Smooth muscle cell (in vitro differentiated cells): Measurements from ENCODE around the gene CNTD1. TPM values are rescaled to one million over a fixed set of nuclear protein-coding genes. Genes with fewer than 3 reads are reported as not detected.
"Not testable (repeated sequence)": the region's sequence is repeated elsewhere in the genome, so short reads cannot be mapped to it uniquely, and the experiment has no call there.

Experiments
- DNase-seq: peaks from one replicate; lab custom pipeline; 2025; ENCODE audit not compliant: unreplicated experiment; lab: John Stamatoyannopoulos, UW
- H2AFZ ChIP-seq: fragments of 200-600 bp; sonication (generic); 2 replicates; pipeline ENCODE4 v1.6.0; 2016; ENCODE audit warnings: antibody characterized with exemption, low read depth, mild to moderate bottlenecking
- H3F3A ChIP-seq: fragments of 200-600 bp; sonication (generic); 2 replicates; pipeline ENCODE4 v1.6.0; 2017; ENCODE audit warnings: antibody characterized with exemption, low read depth
- H3K27ac ChIP-seq: fragments of 200-600 bp; sonication (generic); 2 replicates; pipeline ENCODE4 v1.5.1; 2016; ENCODE audit warnings: low read depth, mild to moderate bottlenecking
- H3K27me3 ChIP-seq: fragments of 200-600 bp; sonication (generic); 2 replicates; pipeline ENCODE4 v1.6.1; 2016; ENCODE audit warnings: low read depth, mild to moderate bottlenecking
- H3K36me3 ChIP-seq: fragments of 200-600 bp; sonication (generic); 2 replicates; pipeline ENCODE4 v1.5.1; 2016; ENCODE audit warnings: low read depth
- H3K4me1 ChIP-seq: fragments of 200-600 bp; sonication (generic); 2 replicates; pipeline ENCODE4 v1.5.1; 2016; ENCODE audit warnings: low read depth
- H3K4me2 ChIP-seq: fragments of 200-600 bp; sonication (generic); 2 replicates; pipeline ENCODE4 v1.6.0; 2016; ENCODE audit warnings: mild to moderate bottlenecking
- H3K4me3 ChIP-seq: fragments of 200-600 bp; sonication (generic); 2 replicates; pipeline ENCODE4 v1.5.1; 2016; ENCODE audit warnings: mild to moderate bottlenecking
- H3K79me2 ChIP-seq: fragments of 200-600 bp; sonication (generic); 2 replicates; pipeline ENCODE4 v1.6.0; 2016; ENCODE audit warnings: low read depth, mild to moderate bottlenecking
- H3K9ac ChIP-seq: fragments of 200-600 bp; sonication (generic); 2 replicates; pipeline ENCODE4 v1.6.0; 2016; ENCODE audit warnings: low read depth
- H3K9me3 ChIP-seq: fragments of 200-600 bp; sonication (generic); replicated peaks from 2 replicates; pipeline ENCODE4 v1.5.1; 2016; ENCODE audit warnings: low read depth
- H4K20me1 ChIP-seq: fragments of 200-600 bp; sonication (generic); 2 replicates; pipeline ENCODE4 v1.6.0; 2016; ENCODE audit warnings: low read depth
- WGBS: methylation state at CpG from one replicate; pipeline ENCODE4 v1.1.7; 2016; ENCODE audit warnings: low lambda C conversion rate; 5-methylcytosine and 5-hydroxymethylcytosine counted together
- polyA plus RNA-seq: library from polyadenylated mRNA; unstranded; fragments of >200 nt; fragmentation: Nextera tagmentation; extraction: Ambion mirVana; gene quantifications from 2 replicates; pipeline ENCODE4 v1.2.1, GENCODE V29; 2016
- total RNA-seq: library from RNA; depleted of rRNA; stranded (reverse); fragments of >200 nt; gene quantifications from 2 replicates; pipeline ENCODE4 v1.2.3, GENCODE V29; 2014
- TF ChIP-seq, protein P1 (sequence below): fragments of 200-600 bp; sonication (generic); IDR thresholded peaks from 2 replicates; pipeline ENCODE4 v1.5.1; 2017; ENCODE audit warnings: borderline replicate concordance, mild to moderate bottlenecking, antibody characterized with exemption; ENCODE audit not compliant: insufficient read depth, poor library complexity, severe bottlenecking

Gene CNTD1
- total and polyA plus RNA-seq, 2 experiments from 2014 or later = 0.17 TPM; not detected in 1

DNA sequence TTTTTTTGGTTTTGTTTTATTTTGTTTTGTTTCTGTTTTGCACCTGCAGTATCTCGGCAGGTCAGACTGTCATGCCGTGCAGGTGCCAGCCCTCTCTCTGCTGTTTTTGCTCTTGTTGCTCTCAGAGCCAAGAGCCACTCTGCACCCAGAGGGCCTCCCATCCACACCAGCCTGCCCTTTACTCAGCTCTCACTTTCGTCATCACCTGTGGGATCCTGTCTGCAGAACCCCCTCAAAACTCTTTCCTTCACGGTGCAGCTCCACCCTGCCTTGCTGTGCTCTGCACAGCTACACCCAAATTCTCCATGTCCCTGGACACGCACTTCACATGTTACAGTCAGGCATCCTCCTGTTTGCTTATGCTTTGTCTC is 54.9 kb downstream of the CNTD1 start:
- no peaks in the 10 kb centered on the region for H3K9me3 ChIP-seq
- no peaks in the 10 kb centered on the region for H3K4me1 ChIP-seq
- no peaks in the 10 kb centered on the region for H3F3A ChIP-seq
- 97% methylated on average over 5 of the region's 5 CpGs for WGBS
- TF ChIP-seq, protein P1, sequence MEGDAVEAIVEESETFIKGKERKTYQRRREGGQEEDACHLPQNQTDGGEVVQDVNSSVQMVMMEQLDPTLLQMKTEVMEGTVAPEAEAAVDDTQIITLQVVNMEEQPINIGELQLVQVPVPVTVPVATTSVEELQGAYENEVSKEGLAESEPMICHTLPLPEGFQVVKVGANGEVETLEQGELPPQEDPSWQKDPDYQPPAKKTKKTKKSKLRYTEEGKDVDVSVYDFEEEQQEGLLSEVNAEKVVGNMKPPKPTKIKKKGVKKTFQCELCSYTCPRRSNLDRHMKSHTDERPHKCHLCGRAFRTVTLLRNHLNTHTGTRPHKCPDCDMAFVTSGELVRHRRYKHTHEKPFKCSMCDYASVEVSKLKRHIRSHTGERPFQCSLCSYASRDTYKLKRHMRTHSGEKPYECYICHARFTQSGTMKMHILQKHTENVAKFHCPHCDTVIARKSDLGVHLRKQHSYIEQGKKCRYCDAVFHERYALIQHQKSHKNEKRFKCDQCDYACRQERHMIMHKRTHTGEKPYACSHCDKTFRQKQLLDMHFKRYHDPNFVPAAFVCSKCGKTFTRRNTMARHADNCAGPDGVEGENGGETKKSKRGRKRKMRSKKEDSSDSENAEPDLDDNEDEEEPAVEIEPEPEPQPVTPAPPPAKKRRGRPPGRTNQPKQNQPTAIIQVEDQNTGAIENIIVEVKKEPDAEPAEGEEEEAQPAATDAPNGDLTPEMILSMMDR = no peak
- H3K27ac ChIP-seq = no peak overlapping the region
- H3K79me2 ChIP-seq = no peaks in the 10 kb centered on the region
- H3K9ac ChIP-seq = no peak overlapping the region
- no peak overlapping the region for H3K4me2 ChIP-seq
- no peak overlapping the region for H3K4me3 ChIP-seq
- DNase-seq = no peak
- H3K36me3 ChIP-seq = no peaks in the 10 kb centered on the region
- H3K27me3 ChIP-seq = peaks cover 3% of the 10 kb centered on the region
- H2AFZ ChIP-seq = no peak overlapping the region
- H4K20me1 ChIP-seq = no peaks in the 10 kb centered on the region

DNA sequence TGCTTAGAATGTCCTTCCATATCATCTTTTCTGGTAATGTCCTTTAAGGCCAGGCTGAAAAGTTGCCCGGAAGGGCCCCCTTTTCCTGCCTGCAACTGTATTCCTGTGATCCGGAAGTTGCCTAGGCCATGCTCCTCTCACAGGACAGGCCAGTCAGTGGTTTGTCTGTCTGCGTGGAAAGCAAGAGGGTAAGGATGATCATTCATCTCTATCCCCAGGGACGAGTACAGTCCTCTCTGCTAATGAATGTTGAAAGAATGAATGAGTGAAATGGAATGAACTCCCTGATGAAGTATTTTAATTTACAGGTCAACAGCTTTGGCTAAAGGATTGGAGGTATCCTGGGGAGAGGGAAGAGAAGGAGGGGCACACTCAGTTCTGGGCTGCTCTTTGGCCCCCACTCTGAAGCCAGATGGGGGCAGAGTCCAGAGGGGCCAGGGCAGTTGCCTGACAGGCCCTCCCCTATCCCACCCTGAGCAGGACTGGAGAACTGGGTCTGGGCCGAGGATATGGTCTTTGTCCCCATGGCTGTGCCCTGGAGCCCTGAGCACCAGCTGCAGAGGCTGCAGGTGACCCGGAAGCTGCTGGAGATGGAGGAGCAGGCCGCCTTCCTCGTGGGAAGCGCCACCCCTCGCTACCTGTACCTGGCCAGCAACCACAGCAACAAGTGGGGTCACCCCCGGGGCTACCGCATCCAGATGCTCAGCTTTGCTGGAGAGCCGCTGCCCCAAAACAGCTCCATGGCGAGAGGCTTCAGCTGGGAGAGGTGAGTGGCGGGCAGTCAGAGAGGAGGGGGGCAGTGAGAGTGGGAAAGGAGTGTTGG is 55.5 kb downstream of the CNTD1 start:
- H3K79me2 ChIP-seq = no peaks in the 10 kb centered on the region
- H3K36me3 ChIP-seq = no peaks in the 10 kb centered on the region
- no peaks in the 10 kb centered on the region for H3K9me3 ChIP-seq
- WGBS = 93% methylated on average over 14 of the region's 15 CpGs
- H3K27me3 ChIP-seq = peaks cover 3% of the 10 kb centered on the region
- H4K20me1 ChIP-seq = no peaks in the 10 kb centered on the region
- no peak overlapping the region for H3K27ac ChIP-seq
- H2AFZ ChIP-seq = no peak overlapping the region
- H3K4me3 ChIP-seq = no peak overlapping the region
- DNase-seq = no peak
- no peak overlapping the region for H3K4me2 ChIP-seq
- H3K4me1 ChIP-seq = no peaks in the 10 kb centered on the region
- no peak overlapping the region for H3K9ac ChIP-seq
- TF ChIP-seq, protein P1 = no peak
- no peaks in the 10 kb centered on the region for H3F3A ChIP-seq

DNA sequence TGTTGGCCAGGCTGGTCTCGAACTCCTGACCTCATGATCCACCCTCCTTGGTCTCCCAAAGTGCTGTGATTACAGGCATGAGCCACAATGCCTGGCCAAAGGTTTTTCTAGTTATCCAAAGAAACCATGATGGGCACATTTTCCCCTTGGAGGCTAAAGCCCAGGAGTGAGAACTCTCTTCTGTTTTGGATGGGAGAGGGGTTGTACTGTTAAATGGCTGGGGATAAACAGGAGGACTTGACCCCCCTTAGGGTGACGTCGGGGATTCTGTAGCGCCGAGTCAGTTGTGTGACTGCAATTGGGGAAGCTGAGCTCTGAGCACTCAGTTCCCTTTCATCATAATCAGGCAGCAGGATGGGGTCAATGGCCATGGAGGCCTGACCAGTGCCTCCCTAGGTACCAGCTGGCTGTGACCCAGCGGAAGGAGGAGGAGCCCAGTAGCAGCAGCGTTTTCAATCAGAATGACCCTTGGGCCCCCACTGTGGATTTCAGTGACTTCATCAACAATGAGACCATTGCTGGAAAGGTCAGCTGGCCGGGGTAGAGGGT is 56.5 kb downstream of the CNTD1 start:
- TF ChIP-seq, protein P1 = no peak
- no peaks in the 10 kb centered on the region for H3K79me2 ChIP-seq
- H3K36me3 ChIP-seq = no peaks in the 10 kb centered on the region
- no peak overlapping the region for H2AFZ ChIP-seq
- no peak overlapping the region for H3K4me2 ChIP-seq
- H3K27ac ChIP-seq = no peak overlapping the region
- WGBS = 89% methylated on average over 8 of the region's 8 CpGs
- H3K9ac ChIP-seq = no peak overlapping the region
- no peaks in the 10 kb centered on the region for H3K4me1 ChIP-seq
- no peaks in the 10 kb centered on the region for H4K20me1 ChIP-seq
- H3K9me3 ChIP-seq = no peaks in the 10 kb centered on the region
- no peaks in the 10 kb centered on the region for H3F3A ChIP-seq
- DNase-seq = no peak
- no peak overlapping the region for H3K4me3 ChIP-seq
- peaks cover 3% of the 10 kb centered on the region for H3K27me3 ChIP-seq

DNA sequence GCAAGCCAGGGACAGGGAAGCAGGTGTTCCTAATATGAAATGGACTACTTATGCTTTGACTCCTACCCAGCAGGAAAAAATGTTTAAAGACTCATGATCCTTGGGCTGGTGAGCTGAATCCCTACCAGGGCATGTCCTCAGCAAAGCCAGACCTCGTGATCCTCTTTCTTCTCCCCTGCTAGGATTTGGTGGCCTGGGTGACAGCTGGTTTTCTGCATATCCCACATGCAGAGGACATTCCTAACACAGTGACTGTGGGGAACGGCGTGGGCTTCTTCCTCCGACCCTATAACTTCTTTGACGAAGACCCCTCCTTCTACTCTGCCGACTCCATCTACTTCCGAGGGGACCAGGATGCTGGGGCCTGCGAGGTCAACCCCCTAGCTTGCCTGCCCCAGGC is 57.4 kb downstream of the CNTD1 start:
- not testable (repeated sequence) for H3K4me1 ChIP-seq, H3K36me3 ChIP-seq, H3K27ac ChIP-seq, H2AFZ ChIP-seq, H3K9ac ChIP-seq, H3K79me2 ChIP-seq, H3K4me3 ChIP-seq, DNase-seq, H3K27me3 ChIP-seq, H3F3A ChIP-seq, H3K9me3 ChIP-seq, H3K4me2 ChIP-seq, H4K20me1 ChIP-seq
- 92% methylated on average over 5 of the region's 8 CpGs for WGBS

DNA sequence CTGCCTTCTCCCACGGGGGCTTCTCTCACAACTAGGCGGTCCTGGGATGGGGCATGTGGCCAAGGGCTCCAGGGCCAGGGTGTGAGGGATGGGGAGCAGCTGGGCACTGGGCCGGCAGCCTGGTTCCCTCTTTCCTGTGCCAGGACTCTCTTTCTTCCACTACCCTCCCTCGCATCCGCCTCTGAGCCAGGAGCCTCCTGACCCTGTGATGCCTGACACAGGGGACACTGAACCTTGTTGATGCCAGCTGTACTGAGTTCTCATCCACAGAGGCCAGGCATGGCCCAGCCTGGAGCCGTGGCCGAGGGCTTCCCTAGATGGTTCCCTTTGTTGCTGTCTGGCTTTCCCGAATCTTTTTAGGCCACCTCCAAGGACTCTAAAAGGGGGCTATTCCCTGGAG is 57.9 kb downstream of the CNTD1 start:
- H3K9me3 ChIP-seq, H3K4me3 ChIP-seq, H3K27ac ChIP-seq, DNase-seq, H3K79me2 ChIP-seq, H3F3A ChIP-seq, H3K4me2 ChIP-seq, H3K27me3 ChIP-seq, H4K20me1 ChIP-seq, H2AFZ ChIP-seq, H3K4me1 ChIP-seq, H3K9ac ChIP-seq, H3K36me3 ChIP-seq: not testable (repeated sequence)
- 95% methylated on average over 5 of the region's 8 CpGs for WGBS
